HG03460 (cell line): ENCODE results near the gene GPBAR1.

Experiments used
- ATAC-seq: cut with Tn5 transposase; IDR thresholded peaks from one replicate; pipeline ENCODE4 v1.9.1; 2021; ENCODE audit not compliant: unreplicated experiment

Gene GPBAR1

DNA sequence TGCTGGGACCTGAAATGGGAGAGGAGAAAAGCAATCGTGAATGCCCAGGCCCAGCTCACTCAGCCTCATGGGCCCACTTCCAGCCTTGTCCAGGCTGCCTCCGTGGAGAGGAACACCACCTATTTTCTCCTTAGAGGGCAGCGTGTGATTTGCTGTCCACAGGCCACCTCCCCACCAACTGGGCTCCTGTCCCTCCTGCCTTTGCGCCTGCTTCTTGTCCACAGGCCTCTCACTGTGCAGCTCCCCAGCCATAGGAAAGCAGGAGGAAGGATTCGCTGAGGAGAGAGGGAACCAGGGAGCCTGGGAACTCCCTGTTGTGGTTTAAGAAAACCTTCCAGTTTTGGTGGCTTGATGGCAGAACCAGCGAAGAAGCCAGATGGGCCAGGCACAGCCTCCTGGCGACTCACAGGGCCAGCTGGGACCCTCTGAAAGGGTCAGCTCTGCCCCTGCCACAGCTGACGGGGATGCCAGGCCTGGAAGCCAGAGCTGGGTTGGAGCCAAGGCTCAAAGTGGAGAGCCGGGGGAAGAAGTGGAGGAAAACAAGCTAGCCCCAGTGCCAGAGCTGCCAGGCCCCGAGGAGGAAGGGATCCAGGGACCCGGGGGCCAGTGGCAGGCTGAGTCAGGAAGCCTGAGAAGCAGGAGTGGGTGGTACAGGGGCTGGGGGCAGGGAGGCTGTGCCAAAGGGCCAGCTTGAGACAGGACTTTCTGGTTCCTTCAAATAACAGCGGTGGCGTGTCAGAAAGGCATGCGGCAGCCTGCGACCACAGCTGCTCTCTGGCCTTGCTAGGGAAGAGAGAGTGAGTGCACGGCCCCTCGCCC is 21.6 kb downstream of the GPBAR1 start:
- ATAC-seq, result no peak

GRCh38 chr2:218284106-218284811 is 23.4 kb downstream of the GPBAR1 start:
- ATAC-seq, result no peak

- ATAC-seq, result no peak
Observed at GRCh38 chr2:218285604-218286003, 24.8 kb downstream of the GPBAR1 start.

- peak; percentile 67 for ATAC-seq
Observed at GRCh38 chr2:218286570-218287459, 26.0 kb downstream of the GPBAR1 start.

- no peak for ATAC-seq
Observed at GRCh38 chr2:218289639-218290315, 29.0 kb downstream of the GPBAR1 start.

GRCh38 chr2:218290316-218291261 is 29.8 kb downstream of the GPBAR1 start:
- peak; percentile 61 for ATAC-seq

GRCh38 chr2:218291318-218292047 is 30.7 kb downstream of the GPBAR1 start:
- no peak for ATAC-seq

GRCh38 chr2:218292048-218293014 is 31.5 kb downstream of the GPBAR1 start, which contains the start of gene TMBIM1:
TSS of gene TMBIM1 (minus strand) at chr2:218292503. CDS start at chr2:218282141, 10,362 bp downstream.
- ATAC-seq, result peak; percentile 59

GRCh38 chr2:218293715-218294429 is 33.1 kb downstream of the GPBAR1 start:
- ATAC-seq, result no peak

DNA sequence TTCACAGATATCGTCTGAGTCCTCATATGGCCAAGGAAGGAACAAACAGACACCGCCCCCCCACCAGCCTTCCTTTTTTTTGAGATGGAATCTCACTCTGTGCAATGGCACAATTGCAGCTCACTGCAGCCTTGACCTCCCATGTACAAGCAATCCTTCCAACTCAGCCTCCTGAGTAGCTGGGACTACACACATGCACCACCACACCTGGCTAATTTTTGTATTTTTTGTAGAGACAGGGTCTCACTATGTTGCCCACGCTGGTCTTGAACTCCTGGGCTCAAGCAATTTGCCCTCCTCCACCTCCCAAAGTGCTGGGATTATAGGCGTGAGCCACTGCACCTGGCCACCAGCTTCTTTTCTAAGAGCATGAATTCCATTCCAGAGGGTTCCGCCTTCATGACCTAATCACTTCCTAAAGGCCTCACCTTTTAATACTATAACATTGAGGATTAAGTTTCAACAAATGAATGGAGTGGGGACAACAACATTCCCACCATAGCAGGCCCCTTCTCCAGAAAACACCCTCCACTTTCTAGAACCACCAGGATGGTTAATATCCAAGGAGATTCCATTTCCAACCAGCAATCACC is 33.7 kb downstream of the GPBAR1 start:
- ATAC-seq, result no peak

DNA sequence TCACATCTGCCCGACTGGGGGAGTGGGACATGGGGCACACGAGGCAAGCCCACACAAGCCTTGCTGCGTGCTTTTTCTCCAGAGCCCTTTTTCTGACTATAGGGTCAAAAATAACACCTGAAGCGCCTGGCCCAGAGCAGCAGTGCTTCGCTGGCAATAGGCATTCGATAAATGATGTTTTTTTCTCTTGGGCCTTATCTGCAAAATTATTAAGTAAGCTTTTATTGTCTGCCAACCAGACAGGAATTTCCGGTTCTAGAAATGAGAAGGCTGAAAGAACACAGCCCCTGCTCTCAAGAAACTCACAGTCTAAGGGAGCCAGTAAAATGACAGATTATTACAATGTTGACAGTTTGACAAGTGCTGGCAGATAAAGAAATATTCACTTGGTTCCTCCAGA is 34.2 kb downstream of the GPBAR1 start:
- ATAC-seq, result no peak

GRCh38 chr2:218296200-218296599 is 35.4 kb downstream of the GPBAR1 start:
- no peak for ATAC-seq

- no peak for ATAC-seq
Observed at GRCh38 chr2:218296847-218297246, 36.0 kb downstream of the GPBAR1 start.

GRCh38 chr2:218298314-218298875 is 37.6 kb downstream of the GPBAR1 start:
- no peak for ATAC-seq

DNA sequence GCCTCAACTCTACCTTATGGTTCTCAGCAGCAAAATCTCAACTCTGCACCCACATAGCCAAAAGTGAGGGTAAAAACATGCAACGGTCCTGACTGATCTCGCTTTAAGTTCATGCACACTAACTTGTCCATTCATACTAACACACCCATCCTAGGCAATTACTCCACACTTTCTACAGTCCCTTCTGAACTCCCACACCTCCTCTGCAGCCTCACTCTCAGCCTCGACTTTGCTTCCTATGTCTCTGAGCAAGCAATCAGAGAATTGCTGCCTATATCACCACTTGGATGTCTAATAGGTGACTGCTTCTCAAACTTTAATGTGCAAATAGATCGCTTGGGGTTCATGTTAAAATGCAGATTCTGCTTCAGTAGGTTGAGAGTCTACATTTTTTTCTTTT is 39.3 kb downstream of the GPBAR1 start:
- ATAC-seq, result no peak

DNA sequence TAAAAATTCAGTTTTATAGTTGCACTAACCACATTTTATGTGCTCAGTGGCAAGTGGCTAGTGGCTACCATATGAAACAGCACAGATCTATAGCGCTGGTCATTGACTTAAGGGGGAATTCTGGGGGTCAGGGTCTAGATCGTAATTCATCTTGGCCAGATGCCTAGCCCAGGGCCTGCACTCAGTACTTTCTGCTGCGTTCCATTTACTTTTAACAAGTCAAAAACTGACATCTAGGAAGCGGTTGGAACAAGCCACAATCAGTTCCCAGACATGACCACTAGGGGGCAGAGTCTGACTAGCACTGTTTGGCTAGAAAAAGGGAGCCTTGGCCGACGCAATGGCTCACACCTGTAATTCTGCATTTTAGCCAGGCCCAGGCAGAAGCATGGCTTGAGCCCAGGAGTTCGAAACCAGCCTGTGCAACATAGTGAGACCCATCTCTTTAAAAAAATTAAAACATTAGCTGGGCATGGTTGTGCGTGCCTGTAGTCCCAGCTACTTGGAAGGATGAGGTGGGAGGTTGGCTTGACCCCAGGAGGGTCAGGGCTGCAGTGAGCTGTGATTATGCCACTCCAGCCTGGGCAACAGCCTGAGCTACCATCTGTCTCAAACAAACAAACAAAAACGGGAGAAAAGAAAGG is 40.5 kb downstream of the GPBAR1 start:
- peak; percentile 90 for ATAC-seq
